ENCODE results near the gene MXRA7.

MXRA7 gene

GRCh38 chr17:76709077-76709950 is 1.5 kb downstream of the MXRA7 start (continued):
- TF ChIP-seq, protein P1, sequence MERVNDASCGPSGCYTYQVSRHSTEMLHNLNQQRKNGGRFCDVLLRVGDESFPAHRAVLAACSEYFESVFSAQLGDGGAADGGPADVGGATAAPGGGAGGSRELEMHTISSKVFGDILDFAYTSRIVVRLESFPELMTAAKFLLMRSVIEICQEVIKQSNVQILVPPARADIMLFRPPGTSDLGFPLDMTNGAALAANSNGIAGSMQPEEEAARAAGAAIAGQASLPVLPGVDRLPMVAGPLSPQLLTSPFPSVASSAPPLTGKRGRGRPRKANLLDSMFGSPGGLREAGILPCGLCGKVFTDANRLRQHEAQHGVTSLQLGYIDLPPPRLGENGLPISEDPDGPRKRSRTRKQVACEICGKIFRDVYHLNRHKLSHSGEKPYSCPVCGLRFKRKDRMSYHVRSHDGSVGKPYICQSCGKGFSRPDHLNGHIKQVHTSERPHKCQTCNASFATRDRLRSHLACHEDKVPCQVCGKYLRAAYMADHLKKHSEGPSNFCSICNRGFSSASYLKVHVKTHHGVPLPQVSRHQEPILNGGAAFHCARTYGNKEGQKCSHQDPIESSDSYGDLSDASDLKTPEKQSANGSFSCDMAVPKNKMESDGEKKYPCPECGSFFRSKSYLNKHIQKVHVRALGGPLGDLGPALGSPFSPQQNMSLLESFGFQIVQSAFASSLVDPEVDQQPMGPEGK (tag by site-specific recombination; IDR thresholded peaks at IDR 0.05), result peak; percentile 99
- no peak for TF ChIP-seq ZNF530 (tag by site-specific recombination; IDR thresholded peaks at IDR 0.05; ENCODE audit: low read depth)
- TF ChIP-seq ZNF292 (tag by site-specific recombination; IDR thresholded peaks at IDR 0.05; ENCODE audit: borderline replicate concordance, low read depth), result no peak
- peak; percentile 68; the same call in 1 of the 2 replicates for TF ChIP-seq TRIM28 (IDR thresholded peaks at IDR 0.05; ENCODE audit: borderline replicate concordance, low read length)
- TF ChIP-seq ZNF843 (tag by site-specific recombination; IDR thresholded peaks at IDR 0.05), result peak; percentile 69
- TF ChIP-seq, protein P2, sequence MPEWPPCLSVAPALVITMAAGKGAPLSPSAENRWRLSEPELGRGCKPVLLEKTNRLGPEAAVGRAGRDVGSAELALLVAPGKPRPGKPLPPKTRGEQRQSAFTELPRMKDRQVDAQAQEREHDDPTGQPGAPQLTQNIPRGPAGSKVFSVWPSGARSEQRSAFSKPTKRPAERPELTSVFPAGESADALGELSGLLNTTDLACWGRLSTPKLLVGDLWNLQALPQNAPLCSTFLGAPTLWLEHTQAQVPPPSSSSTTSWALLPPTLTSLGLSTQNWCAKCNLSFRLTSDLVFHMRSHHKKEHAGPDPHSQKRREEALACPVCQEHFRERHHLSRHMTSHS (tag by site-specific recombination; IDR thresholded peaks at IDR 0.05), result no peak
- TF ChIP-seq ZBTB7A (tag by site-specific recombination; IDR thresholded peaks at IDR 0.05; ENCODE audit: low read depth), result no peak
- no peak for TF ChIP-seq ZNF626 (tag by site-specific recombination; IDR thresholded peaks at IDR 0.05)
- peak; percentile 96 for TF ChIP-seq GLIS2 (tag by site-specific recombination; IDR thresholded peaks at IDR 0.05)
- TF ChIP-seq ZNF423 (tag by site-specific recombination; IDR thresholded peaks at IDR 0.05), result peak; percentile 62; the same call in 1 of the 2 replicates
- no peak for TF ChIP-seq ZNF404 (tag by site-specific recombination; IDR thresholded peaks at IDR 0.05)
- no peak for TF ChIP-seq MYNN (tag by site-specific recombination; IDR thresholded peaks at IDR 0.05; ENCODE audit: borderline replicate concordance)
- TF ChIP-seq ZBTB10 (tag by site-specific recombination; IDR thresholded peaks at IDR 0.05), result peak; percentile 52; the same call in 1 of the 2 replicates
- no peak for TF ChIP-seq ZNF37A (tag by site-specific recombination; IDR thresholded peaks at IDR 0.05)
- TF ChIP-seq ZNF776 (tag by site-specific recombination; IDR thresholded peaks at IDR 0.05; ENCODE audit: borderline replicate concordance), result no peak
- no peak for TF ChIP-seq ZNF362 (tag by site-specific recombination; IDR thresholded peaks at IDR 0.05)
- no peak for TF ChIP-seq ZNF132 (tag by site-specific recombination; IDR thresholded peaks at IDR 0.05; ENCODE audit: borderline replicate concordance)
- TF ChIP-seq BCL11B (tag by site-specific recombination; IDR thresholded peaks at IDR 0.05; ENCODE audit: low read depth), result no peak
- TF ChIP-seq ELK4 (IDR thresholded peaks at IDR 0.05; ENCODE audit: borderline replicate concordance, low read depth, low read length), result peak; percentile 88
- TF ChIP-seq ZNF791 (tag by site-specific recombination; IDR thresholded peaks at IDR 0.05), result no peak
- TF ChIP-seq ZNF140 (tag by site-specific recombination; IDR thresholded peaks at IDR 0.05), result no peak
- TF ChIP-seq GLI2 (tag by site-specific recombination; IDR thresholded peaks at IDR 0.05; ENCODE audit: borderline replicate concordance, low read depth), result no peak; the same call in 1 of the 2 replicates
- peak; percentile 88 for TF ChIP-seq ZBTB6 (tag by site-specific recombination; IDR thresholded peaks at IDR 0.05)
- no peak for TF ChIP-seq REPIN1 (tag by site-specific recombination; IDR thresholded peaks at IDR 0.05; ENCODE audit: low read depth)
- TF ChIP-seq ATF2 (tag by site-specific recombination; IDR thresholded peaks at IDR 0.05; ENCODE audit: low read depth), result no peak
- no peak for TF ChIP-seq HOXA7 (CRISPR knock-in tag; IDR thresholded peaks at IDR 0.05; ENCODE audit: borderline replicate concordance)
- TF ChIP-seq ZBTB1 (tag by site-specific recombination; IDR thresholded peaks at IDR 0.05), result no peak
- TF ChIP-seq ZNF510 (tag by site-specific recombination; IDR thresholded peaks at IDR 0.05; ENCODE audit: insufficient replicate concordance), result no peak
- no peak for TF ChIP-seq ZNF830 (tag by site-specific recombination; IDR thresholded peaks at IDR 0.05; ENCODE audit: low read depth)

Measured in HEK293 (cell line).